Lung (tissue), 12 donors: ENCODE measurements around the gene TXNRD1. TPM values are rescaled to one million over a fixed set of nuclear protein-coding genes. Genes with fewer than 3 reads are reported as not detected.

Experiments
- ATAC-seq: fragments of 200-7000 bp; cut with Tn5 transposase; one replicate; pipeline ENCODE4 v1.9.1; 2020; ENCODE audit warnings: moderate number of reproducible peaks; ENCODE audit not compliant: insufficient read depth, low FRiP score
- DNase-seq, 3 donors: peaks; one replicate each; pipeline ENCODE4 v3.0.0-alpha.2; 2013 to 2017
- H3K27ac ChIP-seq, 2 donors: one replicate each; pipeline ENCODE4 v1.5.1; 2013; ENCODE audit warnings: mild to moderate bottlenecking in 2 of 2, moderate library complexity in 2 of 2, control low read depth in 1 of 2, inconsistent platforms in 1 of 2, low read depth in 1 of 2, low read length in 1 of 2
- H3K27me3 ChIP-seq, 3 donors: one replicate each; pipeline ENCODE4 v1.5.1; 2013; ENCODE audit warnings: low read length in 2 of 3; ENCODE audit not compliant: control insufficient read depth in 3 of 3, insufficient read depth in 3 of 3
- H3K36me3 ChIP-seq, 4 donors: one replicate each; pipeline ENCODE4 v1.5.1; 2013; ENCODE audit warnings: low read length in 4 of 4, mild to moderate bottlenecking in 1 of 4, moderate library complexity in 1 of 4; ENCODE audit not compliant: control insufficient read depth in 4 of 4, insufficient read depth in 4 of 4
- H3K4me1 ChIP-seq, 5 donors: one replicate each; pipeline ENCODE4 v1.5.1; 2013; ENCODE audit warnings: low read length in 5 of 5, mild to moderate bottlenecking in 2 of 5, moderate library complexity in 1 of 5; ENCODE audit not compliant: control insufficient read depth in 5 of 5, insufficient read depth in 5 of 5
- H3K4me3 ChIP-seq: one replicate; pipeline ENCODE4 v1.5.1; 2013; ENCODE audit warnings: mild to moderate bottlenecking, control low read depth, moderate library complexity
- H3K9ac ChIP-seq, 2 donors: one replicate each; pipeline ENCODE4 v1.5.1; 2013; ENCODE audit warnings: low read length in 2 of 2, control low read depth in 1 of 2; ENCODE audit not compliant: insufficient read depth in 1 of 2
- H3K9me3 ChIP-seq, 4 donors: one replicate each; pipeline ENCODE4 v1.5.1; 2013; ENCODE audit warnings: low read length in 3 of 4, mild to moderate bottlenecking in 1 of 4, moderate library complexity in 1 of 4; ENCODE audit not compliant: control insufficient read depth in 4 of 4, insufficient read depth in 3 of 4
- CTCF ChIP-seq: IDR thresholded peaks from 2 replicates; pipeline ENCODE4 v1.5.1; 2012; ENCODE audit warnings: mild to moderate bottlenecking; ENCODE audit errors: control extremely low read depth, extremely low read depth
- WGBS, 2 donors: extraction: QIAGEN DNeasy Blood & Tissue Kit; methylation state at CpG; one replicate each; pipeline ENCODE4 v1.1.7; 2013; 5-methylcytosine and 5-hydroxymethylcytosine counted together
- polyA plus RNA-seq, 2 donors: library from polyadenylated mRNA; stranded (reverse); fragments of 200-250 nt; gene quantifications; one replicate each; pipeline ENCODE4 v1.2.1, GENCODE V29; 2013
- total RNA-seq, 2 donors: library from RNA; depleted of rRNA in 1 of 2; stranded (reverse); fragments of >200 nt in 1 of 2; gene quantifications; one replicate each; pipeline ENCODE4 v1.2.1, GENCODE V29; 2014 to 2021
- donor health status: control.
- donor health status: control.
- donor health status: Bipolar disorder and iron deficiency.
- donor health status: healthy.
- donor health status: DM: yes; HTN: yes; CAD: no.

TXNRD1 gene
- total and polyA plus RNA-seq, 4 donors = 74.2 to 166 (median 125) TPM

- Histone ChIP-seq H3K27ac (no peak overlapping the region), H3K4me1 (peaks cover 0 to 1% (median 0%) of the 10 kb centered on the region in 5 donors), H3K27me3 (no peaks in the 10 kb centered on the region), H3K9me3 (peaks cover 0 to 2% (median 0%) of the 10 kb centered on the region in 4 donors), H3K36me3 (no peaks in the 10 kb centered on the region), H3K4me3 (no peak overlapping the region), H3K9ac (no peak overlapping the region)
- ATAC-seq (no peak), DNase-seq (no peak)
- TF ChIP-seq CTCF = no peak
- WGBS, 2 donors = 95 to 96% methylated on average over 5 of the region's 5 CpGs
Measured at GRCh38 chr12:104365921-104366410, 150.4 kb downstream of the TXNRD1 start.

GRCh38 chr12:104369708-104370107 is 154.1 kb downstream of the TXNRD1 start:
- Histone ChIP-seq H3K4me1 (peaks cover 0 to 9% (median 0%) of the 10 kb centered on the region in 5 donors), H3K27me3 (no peaks in the 10 kb centered on the region), H3K4me3 (no peak overlapping the region), H3K27ac (no peak overlapping the region), H3K36me3 (no peaks in the 10 kb centered on the region), H3K9me3 (peaks cover 0 to 2% (median 0%) of the 10 kb centered on the region in 4 donors), H3K9ac (no peak overlapping the region)
- TF ChIP-seq CTCF = no peak
- 77 to 97% methylated on average over 2 of the region's 2 CpGs for WGBS, 2 donors
- DNase-seq = no peak
- no peak for ATAC-seq

- DNase-seq (peak; percentile 40 to 65 (median 42)), ATAC-seq (no peak)
- no peak overlapping the region for H3K9ac ChIP-seq
Measured at GRCh38 chr12:104371043-104371870, 155.7 kb downstream of the TXNRD1 start.

More at GRCh38 chr12:104371043-104371870, 155.7 kb downstream of the TXNRD1 start:
- Histone ChIP-seq H3K4me1 (peaks cover 0 to 9% (median 0%) of the 10 kb centered on the region in 5 donors), H3K4me3 (no peak overlapping the region), H3K9me3 (peaks cover 0 to 2% (median 0%) of the 10 kb centered on the region in 4 donors), H3K27ac (no peak overlapping the region), H3K27me3 (no peaks in the 10 kb centered on the region), H3K36me3 (no peaks in the 10 kb centered on the region)
- 52 to 60% methylated on average over 15 of the region's 15 CpGs for WGBS, 2 donors
- TF ChIP-seq CTCF = no peak
